Neuronal stem cell (in vitro differentiated cells): ENCODE results near the gene CTNNBL1.

ENCODE experiments used
- DNase-seq: peaks from one replicate; pipeline ENCODE4 v3.0.0-alpha.2; 2013; ENCODE audit warnings: low spot score
- H2AFZ ChIP-seq: one replicate; pipeline ENCODE4 v1.6.1; 2013; ENCODE audit warnings: mild to moderate bottlenecking, low read length, inconsistent platforms
- H2AK5ac ChIP-seq: 2 replicates; pipeline ENCODE4 v1.6.1; 2013; ENCODE audit warnings: low read depth, mild to moderate bottlenecking, inconsistent platforms, low read length, moderate library complexity, mixed read lengths
- H2BK120ac ChIP-seq: 2 replicates; pipeline ENCODE4 v1.6.1; 2013; ENCODE audit warnings: low read depth, mild to moderate bottlenecking, inconsistent platforms, low read length, moderate library complexity, mixed read lengths
- H2BK12ac ChIP-seq: one replicate; pipeline ENCODE4 v1.6.1; 2013; ENCODE audit warnings: low read length, inconsistent platforms
- H2BK15ac ChIP-seq: 2 replicates; pipeline ENCODE4 v1.6.1; 2013; ENCODE audit warnings: mild to moderate bottlenecking, low read length, inconsistent platforms, mixed read lengths
- H2BK5ac ChIP-seq: one replicate; pipeline ENCODE4 v1.6.1; 2013; ENCODE audit warnings: inconsistent platforms, mild to moderate bottlenecking, low read length, moderate library complexity
- H3K14ac ChIP-seq: one replicate; pipeline ENCODE4 v1.6.1; 2013; ENCODE audit warnings: low read length, inconsistent platforms
- H3K18ac ChIP-seq: 2 replicates; pipeline ENCODE4 v1.6.1; 2013; ENCODE audit warnings: low read length, inconsistent platforms
- H3K23ac ChIP-seq: 2 replicates; pipeline ENCODE4 v1.6.1; 2013; ENCODE audit warnings: low read depth, mild to moderate bottlenecking, mixed read lengths, low read length, inconsistent platforms; ENCODE audit not compliant: poor library complexity
- H3K27ac ChIP-seq: replicated peaks from 3 replicates; pipeline ENCODE4 v1.5.1; 2013; ENCODE audit warnings: low read length, inconsistent platforms
- H3K27me3 ChIP-seq, 3 experiments: 2 replicates each; pipeline ENCODE4 v1.6.1; 2013; ENCODE audit warnings: low read length in 3 of 3, mild to moderate bottlenecking in 2 of 3, inconsistent platforms in 1 of 3, low read depth in 1 of 3, mixed read lengths in 1 of 3, moderate library complexity in 1 of 3; ENCODE audit not compliant: control insufficient read depth in 3 of 3, insufficient read depth in 3 of 3
- H3K36me3 ChIP-seq, 2 donors: replicated peaks in 1 of 2; 2 replicates each; pipeline ENCODE4 v1.6.1; 2013; ENCODE audit warnings: low read length in 2 of 2; ENCODE audit not compliant: control insufficient read depth in 2 of 2, insufficient read depth in 2 of 2
- H3K4ac ChIP-seq: 2 replicates; pipeline ENCODE4 v1.6.1; 2013; ENCODE audit warnings: inconsistent platforms, mild to moderate bottlenecking, low read length, moderate library complexity
- H3K4me1 ChIP-seq, 2 donors: 1 replicate in 1 of 2; 2 replicates in 1 of 2; pipeline ENCODE4 v1.6.1; 2013; ENCODE audit warnings: low read length in 2 of 2, low read depth in 1 of 2; ENCODE audit not compliant: control insufficient read depth in 2 of 2, insufficient read depth in 1 of 2
- H3K4me2 ChIP-seq: one replicate; pipeline ENCODE4 v1.6.1; 2013; ENCODE audit warnings: mild to moderate bottlenecking, low read length, inconsistent platforms; ENCODE audit not compliant: insufficient read depth, poor library complexity, severe bottlenecking
- H3K4me3 ChIP-seq, 2 donors: 2 replicates each; pipeline ENCODE4 v1.5.1; 2013; ENCODE audit warnings: low read length in 2 of 2, mild to moderate bottlenecking in 2 of 2, inconsistent platforms in 1 of 2, moderate library complexity in 1 of 2
- H3K79me1 ChIP-seq: one replicate; pipeline ENCODE4 v1.6.1; 2013; ENCODE audit warnings: low read depth, mild to moderate bottlenecking, inconsistent platforms, low read length, moderate library complexity
- H3K9ac ChIP-seq: one replicate; pipeline ENCODE4 v1.6.1; 2013; ENCODE audit warnings: mild to moderate bottlenecking, low read depth, low read length, inconsistent platforms; ENCODE audit not compliant: poor library complexity
- H3K9me3 ChIP-seq, 2 donors: replicated peaks in 1 of 2; 2 replicates each; pipeline versions ENCODE3 to v1.6.1; 2013; ENCODE audit warnings: low read length in 2 of 2, mild to moderate bottlenecking in 2 of 2, inconsistent platforms in 1 of 2, low read depth in 1 of 2, mixed read lengths in 1 of 2, moderate library complexity in 1 of 2; ENCODE audit not compliant: control insufficient read depth in 2 of 2, insufficient read depth in 1 of 2
- H4K8ac ChIP-seq: one replicate; pipeline ENCODE4 v1.6.1; 2013; ENCODE audit warnings: low read depth, mild to moderate bottlenecking, inconsistent platforms, low read length, moderate library complexity
- H4K91ac ChIP-seq: one replicate; pipeline ENCODE4 v1.6.1; 2013; ENCODE audit warnings: low read length, low read depth, mild to moderate bottlenecking, inconsistent platforms; ENCODE audit not compliant: poor library complexity
- WGBS, 2 donors: extraction: QIAGEN DNeasy Blood & Tissue Kit; methylation state at CpG; one replicate each; pipeline ENCODE4 v1.1.7; 2013; ENCODE audit warnings: missing lambda C conversion rate in 2 of 2, mixed read lengths in 1 of 2; ENCODE audit not compliant: insufficient read length in 2 of 2, insufficient replicate concordance in 1 of 2; ENCODE audit errors: extremely low coverage in 2 of 2; 5-methylcytosine and 5-hydroxymethylcytosine counted together

Gene CTNNBL1

DNA sequence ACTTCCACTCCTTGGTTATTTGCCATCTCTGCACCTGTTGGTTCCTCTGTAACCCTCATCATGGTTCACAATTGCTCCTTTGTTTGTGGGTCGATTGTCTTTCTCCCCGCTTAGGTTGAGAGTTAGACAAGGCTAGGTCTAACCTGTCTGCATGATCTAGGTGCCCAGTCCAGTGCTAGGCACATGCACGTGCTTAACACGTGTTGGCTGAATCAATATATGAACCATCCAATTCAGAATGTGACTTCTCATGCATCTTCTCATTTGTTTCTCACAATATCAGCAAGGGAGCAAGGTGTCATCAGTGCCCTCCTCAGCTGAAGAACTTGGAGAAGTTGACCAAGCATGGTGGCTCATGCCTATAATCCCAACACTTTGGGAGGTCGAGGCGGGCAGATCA lies 36.9 kb upstream of the CTNNBL1 start:
- no CpG with 5 or more reads among the region's 6 CpGs for WGBS, 2 donors
- H3K23ac ChIP-seq: no peak overlapping the region
- no peak overlapping the region for H2AK5ac ChIP-seq

GRCh38 chr20:37657924-37658804 lies 35.7 kb upstream of the CTNNBL1 start:
- Histone ChIP-seq H3K4ac (no peak overlapping the region), H3K4me2 (no peak overlapping the region), H2BK12ac (no peak overlapping the region), H3K36me3 (no peaks in the 10 kb centered on the region), H4K91ac (no peak overlapping the region), H2BK15ac (no peak overlapping the region), H2AK5ac (no peak overlapping the region), H3K23ac (no peak overlapping the region), H2BK120ac (no peak overlapping the region), H3K14ac (no peak overlapping the region), H3K4me3 (peak overlapping the region in 1 of 2 donors; percentile 4), H4K8ac (no peak overlapping the region), H2AFZ (no peak overlapping the region), H3K27ac (no peak overlapping the region), H3K4me1 (peaks cover 0 to 4% of the 10 kb centered on the region in 2 donors), H3K9ac (no peak overlapping the region), H3K18ac (no peak overlapping the region), H3K27me3 (no peaks in the 10 kb centered on the region), H3K9me3 (no peaks in the 10 kb centered on the region), H3K79me1 (no peaks in the 10 kb centered on the region), H2BK5ac (no peak overlapping the region)
- DNase-seq: no peak
- WGBS, 2 donors: no CpG with 5 or more reads among the region's 6 CpGs

More for the DNA sequence above, 36.9 kb upstream of the CTNNBL1 start:
- DNase-seq: no peak
- Histone ChIP-seq H2BK12ac (no peak overlapping the region), H3K4me3 (no peak overlapping the region), H4K8ac (no peak overlapping the region), H3K4ac (no peak overlapping the region), H3K4me2 (no peak overlapping the region), H3K14ac (no peak overlapping the region), H3K18ac (no peak overlapping the region), H4K91ac (no peak overlapping the region), H2BK120ac (no peak overlapping the region), H2BK15ac (no peak overlapping the region), H3K9ac (no peak overlapping the region), H3K9me3 (no peaks in the 10 kb centered on the region), H3K27ac (no peak overlapping the region), H2BK5ac (no peak overlapping the region), H3K36me3 (no peaks in the 10 kb centered on the region), H3K4me1 (peaks cover 0 to 8% of the 10 kb centered on the region in 2 donors), H2AFZ (no peak overlapping the region), H3K79me1 (no peaks in the 10 kb centered on the region), H3K27me3 (no peaks in the 10 kb centered on the region)

DNA sequence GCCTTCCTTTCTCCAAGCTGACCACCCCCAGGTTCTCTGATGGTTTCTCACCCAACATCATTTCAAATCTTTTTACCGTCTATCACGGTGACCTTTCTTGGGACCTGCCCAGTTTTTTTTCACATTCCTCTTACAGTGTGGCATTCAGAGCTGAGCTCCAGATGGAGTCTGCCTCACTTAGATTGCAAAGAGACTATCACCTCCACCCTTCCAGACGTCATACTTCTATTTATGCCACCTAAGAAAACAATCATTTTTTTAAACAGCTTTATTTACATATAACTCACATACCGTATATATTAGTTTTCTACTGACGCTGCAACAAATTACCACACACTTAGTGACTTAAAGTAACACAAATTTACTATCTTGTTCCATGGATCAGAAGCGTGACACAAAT lies 32.3 kb upstream of the CTNNBL1 start:
- no peak overlapping the region for H3K23ac ChIP-seq
- H3K4me1 ChIP-seq: peaks cover 0 to 4% of the 10 kb centered on the region in 2 donors
- 100% methylated on average over 1 to 2 of the region's 6 CpGs for WGBS, 2 donors
- no peak overlapping the region for H3K4ac ChIP-seq
- H2AK5ac ChIP-seq: no peak overlapping the region
- no peak overlapping the region for H2BK12ac ChIP-seq
- H3K9ac ChIP-seq: no peak overlapping the region
- H3K36me3 ChIP-seq: no peaks in the 10 kb centered on the region
- no peak overlapping the region for H2BK15ac ChIP-seq
- H3K9me3 ChIP-seq: no peaks in the 10 kb centered on the region
- no peaks in the 10 kb centered on the region for H3K27me3 ChIP-seq
- no peak overlapping the region for H4K8ac ChIP-seq
- no peak overlapping the region for H2BK120ac ChIP-seq
- no peak overlapping the region for H2AFZ ChIP-seq
- H3K4me3 ChIP-seq: no peak overlapping the region
- H3K79me1 ChIP-seq: no peaks in the 10 kb centered on the region
- H4K91ac ChIP-seq: no peak overlapping the region
- no peak overlapping the region for H3K4me2 ChIP-seq
- H2BK5ac ChIP-seq: no peak overlapping the region
- H3K18ac ChIP-seq: no peak overlapping the region
- no peak for DNase-seq
- no peak overlapping the region for H3K27ac ChIP-seq
- H3K14ac ChIP-seq: no peak overlapping the region

DNA sequence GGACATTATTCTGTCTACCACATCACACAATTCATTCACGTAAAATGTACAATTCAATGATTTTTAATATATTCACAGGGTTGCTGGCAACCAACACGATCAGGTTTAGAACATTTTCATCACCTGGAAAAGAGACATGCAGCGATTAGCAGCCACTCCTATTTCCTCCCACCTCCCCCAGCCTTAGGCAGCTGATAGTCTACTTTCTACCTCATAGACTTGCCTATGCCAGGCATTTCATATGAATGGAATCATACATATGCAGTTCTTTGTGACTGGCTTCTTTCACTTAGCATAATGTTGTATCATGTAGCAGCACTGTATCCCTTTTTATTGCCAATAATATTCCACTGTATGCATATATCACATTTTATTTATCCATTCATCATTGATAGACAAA lies 31.5 kb upstream of the CTNNBL1 start:
- Histone ChIP-seq H4K91ac (no peak overlapping the region), H3K4me3 (no peak overlapping the region), H2AK5ac (no peak overlapping the region), H3K4me2 (no peak overlapping the region), H3K9me3 (no peaks in the 10 kb centered on the region), H3K9ac (no peak overlapping the region), H2BK12ac (no peak overlapping the region), H3K27me3 (no peaks in the 10 kb centered on the region), H3K36me3 (no peaks in the 10 kb centered on the region), H3K14ac (no peak overlapping the region), H2BK5ac (no peak overlapping the region), H3K4me1 (peaks cover 0 to 4% of the 10 kb centered on the region in 2 donors), H3K4ac (no peak overlapping the region), H4K8ac (no peak overlapping the region), H2BK120ac (no peak overlapping the region), H3K27ac (no peak overlapping the region), H2BK15ac (no peak overlapping the region), H2AFZ (no peak overlapping the region), H3K18ac (no peak overlapping the region), H3K23ac (no peak overlapping the region), H3K79me1 (no peaks in the 10 kb centered on the region)
- WGBS, 2 donors: no CpG with 5 or more reads among the region's 3 CpGs
- no peak for DNase-seq
